Stimulated activated CD8-positive, alpha-beta memory T cell treated with anti-CD3 and anti-CD28 coated beads, Interleukin-15, amount 100 ng/mL, for 1 hour (primary cell): ENCODE measurements around the gene OR3A3.

Experiments
- DNase-seq: peaks from one replicate; pipeline ENCODE4 v3.0.0-alpha.2; 2020; ENCODE audit warnings: low read depth

Gene OR3A3

GRCh38 chr17:3472137-3472536 is 61.0 kb downstream of the OR3A3 start:
- DNase-seq = no peak
